HepG2 (cell line): ENCODE measurements around the gene TTPAL. TPM values are rescaled to one million over a fixed set of nuclear protein-coding genes. Genes with fewer than 3 reads are reported as not detected.
A peak's percentile ranks its signal among the peaks of the same experiment; 100 is the strongest.

Experiments
- AHR ChIP-seq: IDR thresholded peaks from 2 replicates; pipeline ENCODE4 v1.6.1; 2018; ENCODE audit warnings: missing genetic modification reagents, missing compliant biosample characterization
- CHD4 ChIP-seq: fragments of 200-600 bp; sonication (generic); IDR thresholded peaks from 2 replicates; pipeline ENCODE4 v1.7.0; 2017; ENCODE audit warnings: mild to moderate bottlenecking, low read length, borderline replicate concordance
- FIP1L1 ChIP-seq: fragments of 200-400 bp; formaldehyde crosslinking; IDR thresholded peaks from 2 replicates; pipeline ENCODE4 v1.6.1; 2018; ENCODE audit warnings: low read depth, mild to moderate bottlenecking, low read length, moderate library complexity, borderline replicate concordance; ENCODE audit not compliant: insufficient read depth
- FOXK2 ChIP-seq: fragments of 450-650 bp; IDR thresholded peaks from 2 replicates; pipeline ENCODE4 v1.6.1; 2016
- GATA4 ChIP-seq: sonication (generic); IDR thresholded peaks from 2 replicates; pipeline ENCODE4 v1.6.1; 2016; ENCODE audit warnings: antibody characterized with exemption, low read depth, borderline replicate concordance
- HOXA5 ChIP-seq: sonication (generic); formaldehyde crosslinking; IDR thresholded peaks from 2 replicates; pipeline ENCODE4 v1.4.0; 2020; ENCODE audit warnings: missing genetic modification reagents
- KAT2B ChIP-seq: fragments of 150-350 bp; IDR thresholded peaks from 2 replicates; pipeline ENCODE4 v1.6.1; 2014; ENCODE audit warnings: low read depth, low read length, borderline replicate concordance
- MTERF4 ChIP-seq: sonication (generic); formaldehyde crosslinking; IDR thresholded peaks from 2 replicates; pipeline ENCODE4 v1.8.0; 2023; ENCODE audit warnings: mild to moderate bottlenecking, missing genetic modification reagents
- NAIF1 ChIP-seq: sonication (generic); formaldehyde crosslinking; IDR thresholded peaks from 2 replicates; pipeline ENCODE4 v1.5.0; 2020; ENCODE audit warnings: mild to moderate bottlenecking, missing genetic modification reagents, borderline replicate concordance
- NR0B2 ChIP-seq: sonication (generic); formaldehyde crosslinking; IDR thresholded peaks from 2 replicates; pipeline ENCODE4 v1.4.0; 2020; ENCODE audit warnings: mild to moderate bottlenecking, missing genetic modification reagents
- NR3C1 ChIP-seq: sonication (generic); formaldehyde crosslinking; IDR thresholded peaks from 2 replicates; pipeline ENCODE4 v1.4.0; 2020; ENCODE audit warnings: missing genetic modification reagents
- PCBP2 ChIP-seq: fragments of 200-400 bp; formaldehyde crosslinking; optimal IDR thresholded peaks from 2 replicates; pipeline ENCODE3; 2018; ENCODE audit warnings: low read length, low read depth; ENCODE audit not compliant: poor library complexity, severe bottlenecking
- POLR2AphosphoS5 ChIP-seq: IDR thresholded peaks from 2 replicates; pipeline ENCODE4 v1.6.1; 2012; ENCODE audit warnings: low read depth, low read length
- RARA ChIP-seq: IDR thresholded peaks from 2 replicates; pipeline ENCODE4 v1.6.1; 2016; ENCODE audit warnings: missing genetic modification reagents, missing compliant biosample characterization
- RCOR2 ChIP-seq: IDR thresholded peaks from 2 replicates; pipeline ENCODE4 v1.6.1; 2016; ENCODE audit warnings: missing biosample characterization, missing genetic modification reagents
- SNAI1 ChIP-seq: sonication (generic); formaldehyde crosslinking; IDR thresholded peaks from 2 replicates; pipeline ENCODE4 v1.5.0; 2020; ENCODE audit warnings: mild to moderate bottlenecking, missing genetic modification reagents, borderline replicate concordance
- TARDBP ChIP-seq: sonication (generic); formaldehyde crosslinking; IDR thresholded peaks from 2 replicates; pipeline ENCODE4 v1.8.0; 2022; ENCODE audit warnings: mild to moderate bottlenecking, missing genetic modification reagents
- TCF7L2 ChIP-seq: IDR thresholded peaks from 2 replicates; pipeline ENCODE4 v1.6.1; 2011; ENCODE audit warnings: mild to moderate bottlenecking, low read depth, low read length, moderate library complexity
- THYN1 ChIP-seq: sonication (generic); formaldehyde crosslinking; IDR thresholded peaks from 2 replicates; pipeline ENCODE4 v1.8.1; 2023; ENCODE audit warnings: low read depth, mild to moderate bottlenecking, moderate library complexity, missing genetic modification reagents, borderline replicate concordance
- ZNF556 ChIP-seq: sonication (generic); formaldehyde crosslinking; IDR thresholded peaks from 2 replicates; pipeline ENCODE4 v1.4.0; 2020; ENCODE audit warnings: mild to moderate bottlenecking, missing genetic modification reagents, borderline replicate concordance
- ZSCAN9 ChIP-seq: IDR thresholded peaks from 2 replicates; pipeline ENCODE4 v1.6.1; 2016; ENCODE audit warnings: borderline replicate concordance
- ZXDC ChIP-seq: sonication (generic); formaldehyde crosslinking; IDR thresholded peaks from 2 replicates; pipeline ENCODE4 v1.5.0; 2020; ENCODE audit warnings: mild to moderate bottlenecking, missing genetic modification reagents
- polyA plus RNA-seq, 8 experiments: library from polyadenylated mRNA; depleted of rRNA in 3 of 8; stranded (reverse) in 7 of 8; unstranded in 1 of 8; fragments of >200 nt; fragmentation: Illumina TruSeq in 4 of 8; extraction: Trizol in 4 of 8; gene quantifications; 2 replicates each; pipeline versions ENCODE4 v1.2.1 to v1.2.3, GENCODE V29; 2011 to 2016; ENCODE audit warnings: low read depth in 4 of 8, missing spikeins in 1 of 8, mixed read lengths in 1 of 8; ENCODE audit not compliant: insufficient read depth in 1 of 8
- total RNA-seq, 5 experiments: library from RNA; depleted of rRNA; stranded (reverse); fragments of >200 nt; fragmentation: Illumina TruSeq; extraction: Trizol; gene quantifications; 2 replicates each; pipeline ENCODE4 v1.2.3, GENCODE V29; 2016; ENCODE audit warnings: low read depth in 1 of 5
- TF ChIP-seq, protein P1 (sequence below), 2 experiments: sonication (generic) in 1 of 2; formaldehyde crosslinking in 1 of 2; IDR thresholded peaks; 2 replicates each; pipeline versions ENCODE4 v1.5.1 to v1.6.1; 2011 to 2020; ENCODE audit warnings: borderline replicate concordance in 1 of 2, low read depth in 1 of 2, low read length in 1 of 2, mild to moderate bottlenecking in 1 of 2, missing genetic modification reagents in 1 of 2, moderate library complexity in 1 of 2

The TTPAL gene
- total and polyA plus RNA-seq, 2 of the 13 experiments (the other 11 are each of a cell fraction or from before 2014, with no cell fraction given), result 4.3 to 18.8 TPM

- TF ChIP-seq CHD4 (no peak), PCBP2 (no peak), NR3C1 (CRISPR knock-in tag) (no peak), ZNF556 (CRISPR knock-in tag) (peak; percentile 100), NR0B2 (peak; percentile 93), MTERF4 (CRISPR knock-in tag) (peak; percentile 99), GATA4 (peak; percentile 89), TCF7L2 (no peak), RCOR2 (no peak; the same call in 1 of the 2 replicates), HOXA5 (peak; percentile 97; the same call in 1 of the 2 replicates), FIP1L1 (peak; percentile 81; the same call in 1 of the 2 replicates), KAT2B (no peak), SNAI1 (CRISPR knock-in tag) (peak; percentile 73; the same call in 1 of the 2 replicates), NAIF1 (CRISPR knock-in tag) (peak; percentile 69; the same call in 1 of the 2 replicates), THYN1 (CRISPR knock-in tag) (peak; percentile 98), ZSCAN9 (CRISPR knock-in tag) (peak; percentile 90), AHR (CRISPR knock-in tag) (peak; percentile 98), TARDBP (peak; percentile 100), POLR2AphosphoS5 (peak; percentile 98), RARA (peak; percentile 57; the same call in 1 of the 2 replicates), ZXDC (CRISPR knock-in tag) (peak; percentile 84; the same call in 1 of the 2 replicates), FOXK2 (no peak)
- TF ChIP-seq, protein P1, sequence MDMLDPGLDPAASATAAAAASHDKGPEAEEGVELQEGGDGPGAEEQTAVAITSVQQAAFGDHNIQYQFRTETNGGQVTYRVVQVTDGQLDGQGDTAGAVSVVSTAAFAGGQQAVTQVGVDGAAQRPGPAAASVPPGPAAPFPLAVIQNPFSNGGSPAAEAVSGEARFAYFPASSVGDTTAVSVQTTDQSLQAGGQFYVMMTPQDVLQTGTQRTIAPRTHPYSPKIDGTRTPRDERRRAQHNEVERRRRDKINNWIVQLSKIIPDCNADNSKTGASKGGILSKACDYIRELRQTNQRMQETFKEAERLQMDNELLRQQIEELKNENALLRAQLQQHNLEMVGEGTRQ (IDR thresholded peaks at IDR 0.05; ENCODE audit: low read depth, low read length), result no peak
- TF ChIP-seq, protein P1 (CRISPR knock-in tag; IDR thresholded peaks at IDR 0.05; ENCODE audit: borderline replicate concordance), result no peak; the same call in 1 of the 2 replicates
These were observed at the start of gene TTPAL (continued) for GRCh38 chr20:44475694-44476560.
